OCI-LY3 (cell line): Measurements from ENCODE around the gene EPS8L1.

Experiments used
- H2AFZ ChIP-seq: fragments of 200-600, 300-600 bp; shearing (Covaris generic); 2 replicates; pipeline ENCODE4 v1.6.0; 2014; ENCODE audit warnings: antibody characterized with exemption, low read depth, low read length
- H3K27ac ChIP-seq: fragments of 200-600, 300-600 bp; sonication (generic); 2 replicates; pipeline ENCODE4 v1.5.1; 2014; ENCODE audit warnings: mild to moderate bottlenecking, low read length, moderate library complexity, mixed read lengths
- H3K27me3 ChIP-seq: fragments of 200-600, 300-600 bp; sonication (generic); 2 replicates; pipeline ENCODE4 v1.6.1; 2014; ENCODE audit warnings: low read depth, low read length, mixed read lengths
- H3K36me3 ChIP-seq: fragments of 200-600, 300-600 bp; sonication (generic); replicated peaks from 2 replicates; pipeline ENCODE3; 2014; ENCODE audit warnings: low read depth, low read length, mixed read lengths
- H3K4me1 ChIP-seq: fragments of 300-600, 200-600 bp; sonication (generic); 2 replicates; pipeline ENCODE4 v1.6.1; 2014; ENCODE audit warnings: low read length, mixed read lengths
- H3K4me2 ChIP-seq: fragments of 200-600, 300-600 bp; sonication (generic); 2 replicates; pipeline ENCODE4 v1.6.1; 2014; ENCODE audit warnings: low read length, mixed read lengths
- H3K4me3 ChIP-seq: fragments of 300-600, 200-600 bp; sonication (generic); 2 replicates; pipeline ENCODE4 v1.5.1; 2014; ENCODE audit warnings: antibody characterized with exemption, mild to moderate bottlenecking, low read length, moderate library complexity
- H3K79me2 ChIP-seq: fragments of 300-600, 200-600 bp; shearing (Covaris generic); 2 replicates; pipeline ENCODE4 v1.6.1; 2014; ENCODE audit warnings: mild to moderate bottlenecking, low read length, mixed read lengths
- H3K9ac ChIP-seq: fragments of 300-600, 200-600 bp; shearing (Covaris generic); 2 replicates; pipeline ENCODE4 v1.6.0; 2014; ENCODE audit warnings: mild to moderate bottlenecking, low read length, moderate library complexity
- H3K9me3 ChIP-seq: fragments of 200-600, 300-600 bp; shearing (Covaris generic); 2 replicates; pipeline ENCODE4 v1.6.1; 2014; ENCODE audit warnings: low read length, mixed read lengths; ENCODE audit not compliant: insufficient read depth
- H4K20me1 ChIP-seq: fragments of 200-600, 300-600 bp; sonication (generic); 2 replicates; pipeline ENCODE4 v1.6.1; 2016; ENCODE audit warnings: low read length, mixed read lengths; ENCODE audit not compliant: insufficient read depth
- EZH2phosphoT487 ChIP-seq: fragments of 200-600 bp; shearing (Covaris generic); IDR thresholded peaks from 2 replicates; pipeline ENCODE4 v1.6.1; 2018; ENCODE audit warnings: antibody characterized with exemption, mixed run types, low read depth
- TF ChIP-seq, protein P1 (sequence below): fragments of 200-600, 300-600 bp; sonication (generic); IDR thresholded peaks from 2 replicates; pipeline ENCODE4 v1.5.1; 2014; ENCODE audit warnings: antibody characterized with exemption, low read length, low read depth

The EPS8L1 gene

DNA sequence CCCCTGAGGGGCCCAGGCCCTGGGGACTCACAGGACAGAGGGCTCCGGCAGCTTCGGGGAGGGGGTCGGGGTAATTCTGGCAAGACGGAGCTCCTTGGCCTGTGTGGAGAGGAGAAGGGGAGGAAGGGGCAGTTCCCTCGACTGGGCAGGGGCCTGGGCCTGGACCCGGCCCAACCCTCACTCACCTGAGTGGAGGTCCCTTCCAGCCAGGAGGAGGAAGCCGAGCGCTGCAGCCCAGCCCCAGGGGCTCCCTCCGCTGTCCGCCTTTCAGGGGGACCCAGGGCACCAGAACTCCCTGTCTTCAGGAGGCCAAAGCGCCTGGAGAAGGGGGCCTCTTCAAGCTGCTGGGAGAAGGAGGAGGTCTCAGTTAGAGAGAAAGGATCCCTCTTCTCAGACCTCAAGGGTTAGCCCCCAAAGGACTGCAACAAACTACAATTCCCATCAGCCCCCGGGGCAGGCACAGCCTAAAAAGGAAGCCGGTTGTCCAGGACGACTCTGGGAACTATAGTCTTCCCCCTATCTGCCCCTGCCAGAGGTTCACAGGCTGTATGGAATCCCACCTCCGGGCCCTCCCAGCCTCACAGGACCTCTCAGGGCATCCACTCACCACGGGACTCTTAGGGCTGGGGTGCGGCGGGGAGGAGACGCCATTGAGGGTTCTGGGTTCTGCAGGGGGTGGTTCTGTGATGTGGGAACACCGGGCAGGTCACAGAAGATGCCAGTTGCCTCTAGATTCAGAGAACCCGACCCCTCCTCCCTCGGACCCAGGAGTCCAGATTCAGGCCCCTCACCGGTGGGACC lies 19.8 kb downstream of the EPS8L1 start:
- no peak overlapping the region for H2AFZ ChIP-seq
- no peak overlapping the region for H3K27ac ChIP-seq
- H3K4me3 ChIP-seq = no peak overlapping the region
- H4K20me1 ChIP-seq = peaks cover 6% of the 10 kb centered on the region; the same call in 1 of the 2 replicates
- peaks cover 23% of the 10 kb centered on the region for H3K36me3 ChIP-seq
- no peak overlapping the region for H3K9ac ChIP-seq
- no peak for TF ChIP-seq EZH2phosphoT487
- TF ChIP-seq, protein P1, sequence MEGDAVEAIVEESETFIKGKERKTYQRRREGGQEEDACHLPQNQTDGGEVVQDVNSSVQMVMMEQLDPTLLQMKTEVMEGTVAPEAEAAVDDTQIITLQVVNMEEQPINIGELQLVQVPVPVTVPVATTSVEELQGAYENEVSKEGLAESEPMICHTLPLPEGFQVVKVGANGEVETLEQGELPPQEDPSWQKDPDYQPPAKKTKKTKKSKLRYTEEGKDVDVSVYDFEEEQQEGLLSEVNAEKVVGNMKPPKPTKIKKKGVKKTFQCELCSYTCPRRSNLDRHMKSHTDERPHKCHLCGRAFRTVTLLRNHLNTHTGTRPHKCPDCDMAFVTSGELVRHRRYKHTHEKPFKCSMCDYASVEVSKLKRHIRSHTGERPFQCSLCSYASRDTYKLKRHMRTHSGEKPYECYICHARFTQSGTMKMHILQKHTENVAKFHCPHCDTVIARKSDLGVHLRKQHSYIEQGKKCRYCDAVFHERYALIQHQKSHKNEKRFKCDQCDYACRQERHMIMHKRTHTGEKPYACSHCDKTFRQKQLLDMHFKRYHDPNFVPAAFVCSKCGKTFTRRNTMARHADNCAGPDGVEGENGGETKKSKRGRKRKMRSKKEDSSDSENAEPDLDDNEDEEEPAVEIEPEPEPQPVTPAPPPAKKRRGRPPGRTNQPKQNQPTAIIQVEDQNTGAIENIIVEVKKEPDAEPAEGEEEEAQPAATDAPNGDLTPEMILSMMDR = no peak
- H3K27me3 ChIP-seq = no peaks in the 10 kb centered on the region
- H3K4me2 ChIP-seq = no peak overlapping the region
- H3K9me3 ChIP-seq = no peaks in the 10 kb centered on the region
- H3K79me2 ChIP-seq = no peaks in the 10 kb centered on the region
- H3K4me1 ChIP-seq = no peaks in the 10 kb centered on the region

DNA sequence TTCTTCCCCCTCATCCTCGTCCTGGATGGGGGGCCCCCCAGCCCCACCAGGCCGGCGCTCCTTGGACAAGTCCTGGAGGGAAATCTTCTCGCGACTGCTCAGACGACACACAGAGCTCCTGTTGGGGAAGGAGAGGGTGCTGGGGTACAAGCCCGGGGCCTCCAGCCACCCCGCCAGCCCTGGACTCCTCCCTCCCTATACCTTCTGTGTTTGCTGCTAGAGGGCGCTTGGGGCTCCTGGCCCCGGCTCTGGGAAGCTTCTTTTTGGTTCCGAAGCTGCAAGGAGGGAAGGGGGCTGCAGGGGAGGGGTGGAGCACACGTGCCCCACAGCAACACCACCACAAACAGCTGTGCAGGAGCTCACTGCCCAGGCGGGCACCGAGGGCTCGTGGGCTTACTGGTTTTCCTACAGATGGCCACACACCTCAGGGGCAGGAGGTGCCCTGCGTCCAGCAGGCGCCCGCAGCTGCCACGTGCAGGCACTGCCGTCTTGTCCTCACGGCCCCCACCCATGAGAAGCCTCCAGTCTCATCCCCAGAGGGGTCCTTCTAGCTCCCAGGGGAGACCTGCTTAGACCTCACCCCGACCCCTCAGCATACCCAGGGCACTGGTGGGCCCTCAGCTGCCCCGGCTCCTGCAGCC lies 20.5 kb downstream of the EPS8L1 start:
- Histone ChIP-seq H3K27me3 (no peaks in the 10 kb centered on the region), H3K27ac (no peak overlapping the region), H3K4me1 (no peaks in the 10 kb centered on the region), H3K4me2 (no peak overlapping the region), H3K36me3 (peaks cover 16% of the 10 kb centered on the region), H2AFZ (no peak overlapping the region), H3K4me3 (no peak overlapping the region), H3K9ac (no peak overlapping the region), H3K79me2 (no peaks in the 10 kb centered on the region), H3K9me3 (no peaks in the 10 kb centered on the region), H4K20me1 (peaks cover 6% of the 10 kb centered on the region; the same call in 1 of the 2 replicates)
- no peak for TF ChIP-seq EZH2phosphoT487
- TF ChIP-seq, protein P1 = no peak

DNA sequence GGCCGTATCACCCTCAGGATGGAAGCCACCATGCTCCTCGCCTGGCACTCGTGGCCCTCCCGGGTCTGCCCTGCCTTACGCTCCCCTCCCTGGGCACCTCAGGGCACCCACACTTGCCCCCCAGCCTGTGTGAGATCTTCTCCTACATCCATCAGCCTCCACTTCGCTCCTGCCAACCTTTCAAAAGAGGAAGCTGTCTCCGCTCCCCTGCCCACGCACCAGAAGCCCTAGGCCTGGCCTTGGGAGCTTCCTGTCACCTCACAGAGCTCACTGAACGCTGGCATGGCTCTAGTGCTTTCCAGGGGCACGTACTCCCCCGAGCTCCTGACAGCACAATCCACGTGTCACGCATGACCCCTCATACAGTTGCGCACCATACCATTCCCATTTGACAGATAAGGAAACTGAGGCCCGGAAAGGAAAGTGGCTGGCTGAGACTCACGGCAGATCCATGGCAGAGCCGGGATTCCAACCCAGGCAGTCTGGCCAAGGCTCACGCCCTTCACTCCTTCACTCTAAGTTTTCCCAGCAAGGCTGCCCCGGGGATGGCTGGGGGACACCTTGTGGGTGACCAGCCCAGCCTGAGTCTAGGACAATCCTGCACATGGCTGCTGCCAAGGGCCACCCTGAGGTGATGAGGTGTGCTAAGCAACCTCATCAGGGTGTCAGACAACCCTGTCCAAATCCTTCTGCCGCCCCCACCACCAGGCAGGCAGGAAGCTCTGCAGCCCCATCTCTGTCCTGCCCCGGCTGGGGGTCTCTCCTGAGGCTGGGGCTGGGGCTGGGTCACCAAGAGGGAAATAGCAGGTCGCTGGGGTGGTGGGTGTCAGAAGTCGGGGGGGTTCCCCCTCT lies 22.4 kb downstream of the EPS8L1 start:
- no peaks in the 10 kb centered on the region for H3K27me3 ChIP-seq

More for the DNA sequence above, 22.4 kb downstream of the EPS8L1 start:
- H3K36me3 ChIP-seq = peaks cover 13% of the 10 kb centered on the region
- H4K20me1 ChIP-seq = peaks cover 6% of the 10 kb centered on the region
- no peak overlapping the region for H3K27ac ChIP-seq
- H3K9ac ChIP-seq = no peak overlapping the region
- TF ChIP-seq, protein P1 = no peak
- TF ChIP-seq EZH2phosphoT487 = no peak
- no peak overlapping the region for H3K4me3 ChIP-seq
- no peaks in the 10 kb centered on the region for H3K79me2 ChIP-seq
- H3K4me2 ChIP-seq = no peak overlapping the region
- H3K9me3 ChIP-seq = no peaks in the 10 kb centered on the region
- no peak overlapping the region for H2AFZ ChIP-seq
- H3K4me1 ChIP-seq = no peaks in the 10 kb centered on the region
